ENCODE results near the gene PFKFB4.

Gene PFKFB4

GRCh38 chr3:48556796-48557626, at the start of gene PFKFB4:
Gene PFKFB4 (minus strand): TSS chr3:48556803. CDS start chr3:48556777, 26 bp downstream.
- DNase-seq (ENCODE audit: low read depth): peak; percentile 95
- TF ChIP-seq, protein P1, sequence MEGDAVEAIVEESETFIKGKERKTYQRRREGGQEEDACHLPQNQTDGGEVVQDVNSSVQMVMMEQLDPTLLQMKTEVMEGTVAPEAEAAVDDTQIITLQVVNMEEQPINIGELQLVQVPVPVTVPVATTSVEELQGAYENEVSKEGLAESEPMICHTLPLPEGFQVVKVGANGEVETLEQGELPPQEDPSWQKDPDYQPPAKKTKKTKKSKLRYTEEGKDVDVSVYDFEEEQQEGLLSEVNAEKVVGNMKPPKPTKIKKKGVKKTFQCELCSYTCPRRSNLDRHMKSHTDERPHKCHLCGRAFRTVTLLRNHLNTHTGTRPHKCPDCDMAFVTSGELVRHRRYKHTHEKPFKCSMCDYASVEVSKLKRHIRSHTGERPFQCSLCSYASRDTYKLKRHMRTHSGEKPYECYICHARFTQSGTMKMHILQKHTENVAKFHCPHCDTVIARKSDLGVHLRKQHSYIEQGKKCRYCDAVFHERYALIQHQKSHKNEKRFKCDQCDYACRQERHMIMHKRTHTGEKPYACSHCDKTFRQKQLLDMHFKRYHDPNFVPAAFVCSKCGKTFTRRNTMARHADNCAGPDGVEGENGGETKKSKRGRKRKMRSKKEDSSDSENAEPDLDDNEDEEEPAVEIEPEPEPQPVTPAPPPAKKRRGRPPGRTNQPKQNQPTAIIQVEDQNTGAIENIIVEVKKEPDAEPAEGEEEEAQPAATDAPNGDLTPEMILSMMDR (IDR thresholded peaks at IDR 0.05; ENCODE audit: control insufficient read depth, insufficient read depth, low read depth, low read length, missing control alignments): no peak
- peak within 1 kb of the TSS; percentile 58 for H3K4me3 ChIP-seq (ENCODE audit: control insufficient read depth, low read depth, low read length)

- TF ChIP-seq, protein P1 (IDR thresholded peaks at IDR 0.05; ENCODE audit: control insufficient read depth, insufficient read depth, low read depth, low read length, missing control alignments): no peak
- H3K4me3 ChIP-seq (ENCODE audit: control insufficient read depth, low read depth, low read length): no peak overlapping the region
- DNase-seq (ENCODE audit: low read depth): no peak
Observed at GRCh38 chr3:48601622-48601994, 45.0 kb upstream of the PFKFB4 start.

DNA sequence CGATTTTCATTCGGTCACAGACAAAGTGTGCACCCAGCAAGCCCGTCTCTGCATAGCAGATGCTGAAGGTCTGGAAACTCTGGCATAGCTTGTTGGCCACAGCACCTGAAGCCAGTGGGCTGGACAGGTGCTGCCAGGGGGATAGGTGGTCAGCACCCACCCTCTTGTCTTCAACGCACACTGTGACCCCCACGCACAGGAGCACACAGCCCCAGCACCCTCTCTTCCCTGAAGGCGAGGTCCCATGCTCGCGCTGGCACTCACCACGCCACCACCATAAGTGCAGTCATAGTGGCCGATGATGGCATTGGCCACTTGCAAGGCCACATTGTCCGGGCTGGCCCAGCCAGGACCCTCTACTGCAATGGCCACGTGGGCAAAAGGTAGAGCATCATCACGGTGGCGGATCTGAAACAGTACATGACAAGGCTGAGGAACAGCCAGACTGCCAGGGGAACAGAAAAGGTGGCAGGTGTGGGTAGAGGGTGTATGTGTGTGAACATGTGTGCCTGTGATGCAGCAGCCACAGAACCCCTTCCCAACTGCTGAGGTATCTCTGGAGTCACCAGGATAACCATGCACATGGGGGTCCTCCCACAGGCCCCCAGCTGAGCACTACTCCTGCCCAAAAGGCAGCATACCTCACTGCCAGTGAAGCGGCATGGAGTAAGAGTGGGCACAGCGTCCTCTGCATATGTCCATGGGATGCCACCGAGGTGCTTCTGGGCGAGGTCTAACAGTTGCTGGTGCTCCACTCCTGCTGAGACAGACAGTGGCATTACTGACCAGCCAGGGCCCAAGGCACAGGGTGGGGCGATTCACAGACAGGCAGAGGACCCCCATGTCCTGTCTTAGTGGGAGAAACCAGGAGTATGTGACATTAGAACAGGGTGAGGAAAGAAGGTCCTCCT, 44.4 kb upstream of the PFKFB4 start:
- TF ChIP-seq, protein P1 (IDR thresholded peaks at IDR 0.05; ENCODE audit: control insufficient read depth, insufficient read depth, low read depth, low read length, missing control alignments): no peak
- no peak overlapping the region for H3K4me3 ChIP-seq (ENCODE audit: control insufficient read depth, low read depth, low read length)
- no peak for DNase-seq (ENCODE audit: low read depth)

GRCh38 chr3:48599509-48600285, 43.1 kb upstream of the PFKFB4 start:
- no peak overlapping the region for H3K4me3 ChIP-seq (ENCODE audit: control insufficient read depth, low read depth, low read length)
- DNase-seq (ENCODE audit: low read depth): no peak
- TF ChIP-seq, protein P1 (IDR thresholded peaks at IDR 0.05; ENCODE audit: control insufficient read depth, insufficient read depth, low read depth, low read length, missing control alignments): no peak

DNA sequence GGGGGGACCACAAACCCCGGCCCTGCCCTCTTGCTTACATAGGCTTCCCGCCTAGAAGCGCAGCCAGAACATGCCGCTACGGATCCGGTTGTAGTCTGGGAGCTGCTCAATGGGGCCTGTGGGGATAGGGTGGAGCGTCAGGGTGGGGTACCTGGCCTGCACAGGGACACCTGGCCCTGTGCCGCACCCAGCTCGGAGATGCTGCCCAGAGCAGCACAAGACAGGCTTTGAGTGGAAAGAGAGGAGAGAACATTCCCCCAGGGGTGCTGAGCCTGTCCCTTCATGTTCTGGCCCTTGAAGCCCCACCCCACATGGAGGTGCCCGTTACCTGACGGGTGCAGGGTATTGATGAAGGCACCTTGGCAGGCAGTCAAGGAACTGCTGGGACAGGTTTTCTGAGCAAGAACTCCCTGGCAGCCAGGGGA, 42.5 kb upstream of the PFKFB4 start:
- H3K4me3 ChIP-seq (ENCODE audit: control insufficient read depth, low read depth, low read length): peak overlapping the region; percentile 24
- no peak for DNase-seq (ENCODE audit: low read depth)
- TF ChIP-seq, protein P1 (IDR thresholded peaks at IDR 0.05; ENCODE audit: control insufficient read depth, insufficient read depth, low read depth, low read length, missing control alignments): no peak

Measured in AG09309 (cell line).